ENCODE data around the gene RRM2.

GRCh38 chr2:10168221-10168620 is 45.7 kb downstream of the RRM2 start:
- no peak for TF ChIP-seq CTCF (IDR thresholded peaks at IDR 0.05; ENCODE audit: low read length)
- TF ChIP-seq EZH2 (optimal IDR thresholded peaks at IDR 0.05; ENCODE audit: low read depth, low read length), result no peak

Measured in MM.1S (cell line).